Astrocyte of the spinal cord (primary cell): ENCODE measurements around the gene OR8H3.
"Not testable (repeated sequence)": the region's sequence is repeated elsewhere in the genome, so short reads cannot be mapped to it uniquely, and the experiment has no call there.

Experiments
- DNase-seq: peaks from one replicate; pipeline ENCODE4 v3.0.0; 2011; ENCODE audit warnings: low read depth, low spot score
- H3K4me3 ChIP-seq: 2 replicates; pipeline ENCODE4 v1.5.1; 2011; ENCODE audit warnings: low read depth, mild to moderate bottlenecking, low read length, moderate library complexity
- in situ Hi-C: cut with HindIII; loops from 2 replicates; pipeline ENCODE4 v1.10.0; 2017; ENCODE audit warnings: low sequenced_read_pairs
- TF ChIP-seq, protein P1 (sequence below): IDR thresholded peaks from 2 replicates; pipeline ENCODE4 v1.5.1; 2012; ENCODE audit warnings: low read depth, mild to moderate bottlenecking, low read length, inconsistent platforms

The OR8H3 gene

GRCh38 chr11:56122073-56122472, at the start of gene OR8H3:
Gene OR8H3 (plus strand): TSS chr11:56122373. CDS start chr11:56122373, 0 bp downstream.
- in situ Hi-C loops = no loop called here
- no peak within 1 kb of the TSS for H3K4me3 ChIP-seq
- DNase-seq = no peak
- TF ChIP-seq, protein P1, sequence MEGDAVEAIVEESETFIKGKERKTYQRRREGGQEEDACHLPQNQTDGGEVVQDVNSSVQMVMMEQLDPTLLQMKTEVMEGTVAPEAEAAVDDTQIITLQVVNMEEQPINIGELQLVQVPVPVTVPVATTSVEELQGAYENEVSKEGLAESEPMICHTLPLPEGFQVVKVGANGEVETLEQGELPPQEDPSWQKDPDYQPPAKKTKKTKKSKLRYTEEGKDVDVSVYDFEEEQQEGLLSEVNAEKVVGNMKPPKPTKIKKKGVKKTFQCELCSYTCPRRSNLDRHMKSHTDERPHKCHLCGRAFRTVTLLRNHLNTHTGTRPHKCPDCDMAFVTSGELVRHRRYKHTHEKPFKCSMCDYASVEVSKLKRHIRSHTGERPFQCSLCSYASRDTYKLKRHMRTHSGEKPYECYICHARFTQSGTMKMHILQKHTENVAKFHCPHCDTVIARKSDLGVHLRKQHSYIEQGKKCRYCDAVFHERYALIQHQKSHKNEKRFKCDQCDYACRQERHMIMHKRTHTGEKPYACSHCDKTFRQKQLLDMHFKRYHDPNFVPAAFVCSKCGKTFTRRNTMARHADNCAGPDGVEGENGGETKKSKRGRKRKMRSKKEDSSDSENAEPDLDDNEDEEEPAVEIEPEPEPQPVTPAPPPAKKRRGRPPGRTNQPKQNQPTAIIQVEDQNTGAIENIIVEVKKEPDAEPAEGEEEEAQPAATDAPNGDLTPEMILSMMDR = no peak

GRCh38 chr11:56089697-56090096, 32.5 kb upstream of the OR8H3 start:
- in situ Hi-C loops = no loop called here
- no peak overlapping the region for H3K4me3 ChIP-seq
- no peak for DNase-seq
- TF ChIP-seq, protein P1 = no peak

GRCh38 chr11:56093008-56093407, 29.2 kb upstream of the OR8H3 start, which contains the start of gene OR8I2:
Gene OR8I2 (plus strand): TSS chr11:56093308. CDS start chr11:56093308, 0 bp downstream.
- no peak within 1 kb of the TSS for H3K4me3 ChIP-seq
- DNase-seq = no peak
- in situ Hi-C loops = no loop called here

GRCh38 chr11:56103210-56103737, 18.9 kb upstream of the OR8H3 start, which contains the start of gene OR8H2:
Gene OR8H2 (plus strand): TSS chr11:56103687. CDS start chr11:56105043, 1,356 bp downstream.
- in situ Hi-C loops = no loop called here
- TF ChIP-seq, protein P1 = no peak
- no peak within 1 kb of the TSS for H3K4me3 ChIP-seq
- no peak for DNase-seq

More at GRCh38 chr11:56093008-56093407, 29.2 kb upstream of the OR8H3 start, which contains the start of gene OR8I2:
- TF ChIP-seq, protein P1 = no peak

DNA sequence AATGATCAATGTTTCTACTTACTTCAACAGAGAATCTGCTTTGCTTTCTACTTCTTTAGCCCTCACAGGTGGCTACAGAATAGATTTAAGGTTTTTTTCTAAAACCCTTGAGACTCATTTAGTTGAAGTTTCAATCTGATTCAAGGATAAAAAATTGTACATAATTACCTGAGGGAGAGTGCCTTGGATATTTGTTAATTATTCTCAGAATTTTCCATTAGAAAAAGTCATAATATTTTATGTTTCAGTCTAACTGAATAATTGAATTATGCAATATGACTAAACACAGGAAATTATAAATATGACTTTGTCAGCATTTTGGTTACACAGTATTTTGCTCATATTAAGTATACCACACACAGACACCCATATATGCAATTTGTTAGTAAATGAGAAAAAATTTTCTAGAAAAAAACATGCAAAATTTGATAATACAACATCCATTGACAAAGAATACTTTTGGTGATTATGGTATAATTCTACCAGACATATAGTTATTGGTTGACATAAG, 18.0 kb downstream of the OR8H3 start, which contains the start of gene OR8J3:
OR8J3 (minus strand) TSS at position 51 of the 511 bp plus-strand sequence. CDS start 2,483 bp downstream, outside the sequence.
- in situ Hi-C loops = no loop called here
- no peak within 1 kb of the TSS for H3K4me3 ChIP-seq
- DNase-seq = no peak
- TF ChIP-seq, protein P1 = no peak

- in situ Hi-C loops, H3K4me3 ChIP-seq, DNase-seq: not testable (repeated sequence)
Observed at GRCh38 chr11:56143681-56144080, 21.5 kb downstream of the OR8H3 start.

GRCh38 chr11:56151376-56151775, 29.2 kb downstream of the OR8H3 start:
- TF ChIP-seq, protein P1 = no peak
- no peak overlapping the region for H3K4me3 ChIP-seq
- in situ Hi-C loops = no loop called here
- no peak for DNase-seq
